K562 (cell line): ENCODE measurements around the gene ECSCR. TPM values are rescaled to one million over a fixed set of nuclear protein-coding genes. Genes with fewer than 3 reads are reported as not detected.

Experiments
- CEBPG ChIP-seq, 3 experiments: fragments of 200-800 bp in 1 of 3; sonication (Bioruptor generic) in 1 of 3; sonication (generic) in 1 of 3; formaldehyde crosslinking in 1 of 3; IDR thresholded peaks in 2 of 3; conservative IDR thresholded peaks in 1 of 3; 2 replicates each; pipeline versions ENCODE4 v1.6.1 to v1.8.0; 2016 to 2022; ENCODE audit warnings: missing compliant biosample characterization in 2 of 3, missing genetic modification characterization in 2 of 3, mild to moderate bottlenecking in 1 of 3, missing genetic modification reagents in 1 of 3
- GATAD2B ChIP-seq: fragments of 450-650 bp; IDR thresholded peaks from 2 replicates; pipeline ENCODE4 v1.6.1; 2017; ENCODE audit warnings: mild to moderate bottlenecking, borderline replicate concordance
- MCM5 ChIP-seq: fragments of 450-650 bp; IDR thresholded peaks from 2 replicates; pipeline ENCODE4 v1.6.1; 2016; ENCODE audit warnings: low read depth
- MGA ChIP-seq: fragments of 450-650 bp; IDR thresholded peaks from 2 replicates; pipeline ENCODE4 v1.6.1; 2016; ENCODE audit warnings: mild to moderate bottlenecking, moderate library complexity
- ZNF449 ChIP-seq: fragments of 250-450 bp; sonication (Bioruptor Pico); IDR thresholded peaks from 2 replicates; pipeline ENCODE4 v1.8.0; 2022; ENCODE audit warnings: moderate library complexity, mild to moderate bottlenecking, inconsistent platforms
- polyA plus RNA-seq, 8 experiments: library from polyadenylated mRNA; depleted of rRNA in 4 of 8; stranded (reverse) in 5 of 8; unstranded in 3 of 8; fragments of >200 nt; fragmentation: Nextera tagmentation in 2 of 8; fragmentation: Illumina TruSeq in 1 of 8; extraction: Ambion mirVana in 2 of 8; extraction: Trizol in 1 of 8; gene quantifications; 2 replicates each; pipeline versions ENCODE4 v1.2.1 to v1.2.3, GENCODE V29; 2011 to 2014; ENCODE audit warnings: inconsistent platforms in 1 of 8, missing spikeins in 1 of 8
- total RNA-seq, 7 experiments: library from RNA; depleted of rRNA in 6 of 7; stranded (reverse); fragments of >200 nt in 6 of 7; fragmentation: Illumina TruSeq in 2 of 7; extraction: Trizol in 2 of 7; gene quantifications; 2 replicates each; pipeline versions ENCODE4 v1.2.1 to v1.2.3, GENCODE V29; 2011 to 2021; ENCODE audit warnings: low replicate concordance in 1 of 7

ECSCR gene
- total and polyA plus RNA-seq, 9 of the 15 experiments (the other 6 are each of a cell fraction or from before 2014, with no cell fraction given), result 0.10 to 0.25 (median 0.13) TPM; not detected in 6

GRCh38 chr5:139446956-139447779 lies 15.4 kb downstream of the ECSCR start (continued):
- no peak for TF ChIP-seq MGA
- TF ChIP-seq MCM5, result no peak
- no peak for TF ChIP-seq ZNF449
- no peak for TF ChIP-seq GATAD2B
- no peak for TF ChIP-seq CEBPG (CRISPR knock-in tag; IDR thresholded peaks at IDR 0.05)
- TF ChIP-seq CEBPG (tag; conservative IDR thresholded peaks at IDR 0.05 in 1 of 2, IDR thresholded peaks at IDR 0.05 in 1 of 2), result 0 out of 4 replicates have a peak, but pooled peaks of 1 of the 2 experiments have one; percentile 11
